Measurements from ENCODE around the gene HNRNPA3.
"Not testable (repeated sequence)": the region's sequence is repeated elsewhere in the genome, so short reads cannot be mapped to it uniquely, and the experiment has no call there.

The HNRNPA3 gene

DNA sequence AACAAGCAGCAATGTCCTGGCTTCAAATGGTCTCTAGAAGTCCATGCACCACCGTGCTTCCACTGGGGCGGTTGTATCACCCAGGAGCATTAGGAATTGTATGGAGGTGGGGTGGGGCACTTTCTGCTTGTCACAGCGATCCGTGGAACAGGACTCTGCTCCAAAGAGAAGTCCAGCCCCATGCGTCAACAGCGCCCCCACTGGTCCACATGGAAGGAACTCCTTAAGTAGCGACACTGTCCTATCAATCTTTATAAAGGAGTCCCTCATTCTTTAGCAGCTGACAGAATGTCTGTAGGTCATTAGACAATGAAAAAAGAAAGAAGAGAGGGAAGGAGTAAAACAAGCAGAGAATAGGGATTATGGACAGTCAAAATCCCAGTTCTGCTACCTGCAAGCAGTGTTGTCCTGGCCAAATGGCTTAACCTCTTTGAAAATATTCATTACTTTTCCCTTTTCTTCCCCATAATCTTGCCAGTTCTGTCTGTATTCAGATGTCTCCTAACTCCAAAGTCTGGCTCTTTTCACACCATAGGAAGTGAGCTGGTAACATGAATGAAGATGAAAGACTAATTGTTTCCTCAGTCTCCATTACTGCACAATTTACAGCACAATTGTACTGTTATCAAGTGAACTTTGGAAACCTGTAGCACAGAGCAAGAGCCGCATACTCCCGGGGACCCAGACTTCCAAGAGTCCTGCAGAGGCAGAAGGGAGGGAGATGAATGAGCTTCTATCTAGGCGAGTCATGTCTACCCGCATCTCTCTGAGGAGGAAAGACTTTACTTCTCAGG is 42.0 kb downstream of the HNRNPA3 start:
- DNase-seq (ENCODE audit: low read depth, low spot score) = peak; percentile 60

GRCh38 chr2:177255227-177255601 is 42.6 kb downstream of the HNRNPA3 start:
- DNase-seq (ENCODE audit: low read depth, low spot score) = no peak

GRCh38 chr2:177256026-177256425 is 43.4 kb downstream of the HNRNPA3 start:
- no peak for DNase-seq (ENCODE audit: low read depth, low spot score)

GRCh38 chr2:177256695-177257094 is 44.1 kb downstream of the HNRNPA3 start:
- DNase-seq (ENCODE audit: low read depth, low spot score) = no peak

DNA sequence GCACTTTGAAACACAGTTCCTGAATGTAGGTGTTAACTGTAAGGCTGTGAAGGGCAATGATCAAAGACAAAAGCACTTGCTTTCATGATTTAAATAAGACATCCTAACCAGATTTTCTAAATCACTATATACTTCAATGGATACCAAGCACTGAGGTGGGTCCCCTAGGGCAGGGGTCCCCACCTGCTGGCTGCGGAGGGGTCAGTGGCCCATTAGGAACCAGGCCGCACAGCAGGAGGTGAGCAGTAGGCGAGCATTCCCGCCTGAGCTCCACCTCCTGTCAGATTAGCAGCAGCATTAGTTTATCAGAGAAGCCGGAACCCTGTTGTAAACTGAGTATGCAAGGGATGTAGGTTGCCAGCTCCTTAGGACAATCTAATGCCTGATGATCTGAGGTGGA is 44.9 kb downstream of the HNRNPA3 start:
- DNase-seq (ENCODE audit: low read depth, low spot score) = no peak

DNA sequence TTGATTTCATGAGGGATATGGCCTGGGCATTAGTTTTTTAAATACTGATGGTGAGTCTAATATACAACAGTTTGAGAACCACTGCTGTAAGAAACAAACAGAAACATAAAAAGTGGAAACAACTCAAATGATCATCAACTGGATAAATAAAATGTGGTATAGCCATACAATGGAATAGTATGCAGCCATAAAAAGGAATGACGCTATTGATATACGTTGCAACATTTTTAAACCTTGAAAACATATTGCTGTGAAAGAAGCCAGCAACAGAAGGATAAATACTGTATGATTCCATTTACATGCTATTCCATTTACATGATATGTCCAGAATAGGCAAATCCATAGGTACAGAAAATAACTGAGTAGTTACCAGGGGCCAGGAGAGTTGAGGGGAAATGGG is 45.5 kb downstream of the HNRNPA3 start:
- no peak for DNase-seq (ENCODE audit: low read depth, low spot score)

DNA sequence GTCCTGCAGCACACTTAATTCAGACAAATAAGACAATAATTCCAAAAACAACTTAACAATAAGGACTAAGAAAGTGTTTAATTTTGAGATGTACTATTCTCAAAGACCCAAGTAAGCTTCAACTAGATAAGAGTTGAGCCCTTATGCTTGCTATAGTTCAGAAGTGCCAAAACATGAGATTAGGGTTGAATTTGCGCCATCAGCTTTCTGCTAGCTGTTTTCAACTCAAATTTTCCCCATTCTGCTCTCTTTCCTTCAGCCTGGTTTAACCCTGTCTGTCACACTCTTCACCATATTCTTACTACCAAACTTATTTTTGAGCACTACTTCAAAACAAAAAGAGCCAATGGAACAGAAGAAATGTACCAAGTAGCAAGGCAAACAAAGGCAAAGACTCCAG is 47.8 kb downstream of the HNRNPA3 start:
- no peak for DNase-seq (ENCODE audit: low read depth, low spot score)

DNA sequence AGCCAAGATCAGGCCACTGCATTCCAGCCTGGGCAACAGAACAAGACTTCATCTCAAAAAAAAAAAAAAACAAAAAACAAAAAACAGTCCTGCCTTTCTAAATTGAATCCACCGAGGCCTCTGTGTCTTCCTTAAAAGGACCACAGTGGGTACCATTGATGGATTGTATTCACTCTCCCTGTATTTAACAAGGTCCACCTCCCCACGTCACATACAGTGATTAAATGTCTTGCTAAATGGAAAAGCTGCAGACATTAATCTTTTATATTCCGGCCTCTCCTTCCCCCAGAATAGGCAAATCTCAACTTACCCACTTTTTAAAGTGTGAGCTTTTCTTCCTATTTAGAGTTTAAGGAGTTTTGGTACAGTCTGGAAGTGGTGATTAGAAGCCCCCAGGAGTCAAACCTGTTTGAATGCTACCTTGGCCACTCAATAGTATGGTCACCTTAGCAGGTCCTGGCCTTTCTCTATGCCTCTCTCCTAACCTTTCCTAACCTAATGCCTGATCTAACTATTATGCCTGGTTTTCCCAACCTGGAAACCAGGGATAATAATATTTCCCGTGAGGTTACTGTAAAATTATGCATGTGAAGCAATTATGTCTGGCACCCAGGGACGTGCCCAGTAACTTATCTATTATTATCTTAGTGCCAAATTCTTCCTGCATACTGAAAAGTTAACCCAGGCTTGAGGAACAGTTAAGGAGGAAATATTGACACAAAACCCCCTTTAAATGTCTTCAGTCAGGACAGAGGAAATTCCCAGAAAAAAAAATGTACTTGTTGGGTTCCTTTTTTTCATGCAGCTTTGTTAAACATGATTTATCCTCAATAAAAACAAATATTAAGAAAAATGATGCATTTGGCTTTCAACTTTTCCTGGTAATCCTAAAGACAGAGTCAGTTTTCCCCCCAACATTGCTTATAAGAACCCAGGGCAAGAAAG is 48.8 kb downstream of the HNRNPA3 start:
- DNase-seq (ENCODE audit: low read depth, low spot score) = no peak

GRCh38 chr2:177262092-177262491 is 49.5 kb downstream of the HNRNPA3 start:
- no peak for DNase-seq (ENCODE audit: low read depth, low spot score)

DNA sequence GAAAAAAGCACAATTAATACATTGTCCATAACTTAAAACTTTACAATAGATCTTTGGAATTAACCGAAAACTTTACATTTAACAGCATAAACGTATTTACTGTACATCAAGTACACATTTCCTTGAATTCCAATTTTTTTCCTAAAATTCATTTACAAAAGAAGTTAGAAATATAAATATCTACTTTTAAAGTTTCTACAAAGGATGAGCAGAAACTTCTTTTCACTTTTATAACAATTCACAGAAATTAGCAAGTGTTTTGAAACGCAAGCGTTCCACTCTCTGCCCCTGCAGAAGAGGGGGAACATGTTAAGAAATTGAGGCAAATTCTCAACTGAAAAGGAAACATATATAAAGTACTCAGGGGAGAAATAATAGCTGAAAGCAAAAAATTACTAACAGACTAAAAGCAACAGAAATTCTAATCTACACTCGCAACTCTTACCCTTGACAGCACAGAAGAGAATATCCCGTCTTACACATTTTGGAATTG is 50.4 kb downstream of the HNRNPA3 start:
- no peak for DNase-seq (ENCODE audit: low read depth, low spot score)

DNA sequence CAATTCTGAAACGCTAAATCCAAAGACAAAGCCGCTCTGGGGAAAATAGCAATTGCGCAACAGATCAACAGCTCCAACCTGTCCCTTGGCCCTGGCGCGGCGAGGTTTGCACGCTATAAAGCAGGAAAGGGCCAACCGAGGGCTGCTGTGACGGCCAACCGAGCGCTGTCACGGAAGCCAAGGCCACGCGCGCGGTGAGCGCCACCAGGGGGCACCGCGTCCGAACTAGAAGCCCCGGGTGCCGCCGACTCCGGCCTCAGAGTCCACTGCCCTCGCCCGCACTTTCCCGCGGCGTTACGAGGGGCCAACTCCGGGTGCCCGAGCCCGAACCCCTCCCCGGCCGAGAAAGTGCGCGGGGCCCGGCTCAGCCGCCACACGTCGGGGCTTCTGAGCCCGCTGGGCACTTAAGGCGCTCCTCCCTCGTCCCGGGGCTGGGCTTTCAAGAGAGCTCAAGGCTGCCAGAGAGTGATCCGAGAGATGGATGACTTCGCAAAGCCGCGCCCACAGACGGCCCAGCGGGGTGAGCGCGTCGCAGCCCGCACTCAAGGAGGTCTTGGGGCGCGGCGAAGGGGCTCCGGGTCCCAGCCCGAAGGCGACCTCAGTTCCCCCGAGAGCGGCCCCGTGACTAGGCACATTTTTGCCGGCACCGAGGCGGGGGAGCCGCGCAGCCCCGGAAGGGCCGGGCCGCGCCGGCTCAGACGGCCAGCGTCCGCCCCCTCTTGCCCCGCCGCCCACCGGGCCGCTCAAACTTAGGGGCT is 51.0 kb downstream of the HNRNPA3 start:
- DNase-seq (ENCODE audit: low read depth, low spot score) = peak; percentile 96

- peak; percentile 51 for DNase-seq (ENCODE audit: low read depth, low spot score)
Measured at GRCh38 chr2:177264209-177264692, 51.7 kb downstream of the HNRNPA3 start.

DNA sequence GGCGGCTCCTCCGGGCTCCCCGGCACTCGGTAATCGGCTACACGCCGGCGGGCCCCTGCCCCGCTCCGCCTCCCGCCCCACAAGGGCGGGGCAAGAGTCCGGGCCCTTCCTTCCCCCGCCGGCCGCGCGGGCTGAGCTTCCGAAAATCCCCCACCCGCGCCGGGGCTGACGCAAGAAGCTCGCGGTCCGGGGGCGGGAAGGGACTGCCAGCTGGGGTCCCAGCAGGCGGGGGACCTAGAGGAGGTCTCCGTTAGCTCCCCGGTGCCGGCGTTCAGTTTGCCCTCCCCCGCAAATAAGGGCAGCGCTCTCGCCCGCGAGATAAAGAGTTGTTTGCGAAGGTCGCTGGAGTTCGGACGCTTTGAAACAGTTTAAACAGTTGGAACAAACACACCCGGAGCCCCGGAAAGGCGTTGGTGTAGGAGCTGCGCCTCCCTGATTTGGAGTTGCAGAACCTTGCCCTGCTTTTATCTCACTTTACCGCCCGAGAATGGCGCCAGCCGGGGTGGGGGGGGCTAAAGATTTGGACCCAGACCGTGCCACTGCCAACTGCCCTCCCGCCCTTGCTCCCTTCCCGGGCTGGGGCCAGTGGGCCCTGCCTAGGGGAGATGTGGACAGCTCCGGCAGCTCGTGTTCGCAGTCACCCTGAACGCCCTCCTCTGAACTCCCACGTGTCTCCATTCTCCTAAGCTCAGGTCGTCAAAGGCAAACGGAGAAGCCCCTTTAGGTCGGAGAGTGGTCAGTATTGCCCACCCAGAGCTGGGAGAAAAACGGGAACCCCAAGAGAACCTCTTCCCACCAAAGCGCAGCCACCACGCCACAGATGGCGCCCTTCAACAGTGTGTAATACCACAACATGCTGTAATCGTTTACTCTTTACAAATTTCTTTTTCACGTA is 52.3 kb downstream of the HNRNPA3 start, which contains the start of gene NFE2L2:
Gene NFE2L2 (minus strand): TSS at position 35 of the 895 bp plus-strand sequence. CDS start 151 bp downstream, outside the sequence.
- DNase-seq (ENCODE audit: low read depth, low spot score) = peak; percentile 80

DNA sequence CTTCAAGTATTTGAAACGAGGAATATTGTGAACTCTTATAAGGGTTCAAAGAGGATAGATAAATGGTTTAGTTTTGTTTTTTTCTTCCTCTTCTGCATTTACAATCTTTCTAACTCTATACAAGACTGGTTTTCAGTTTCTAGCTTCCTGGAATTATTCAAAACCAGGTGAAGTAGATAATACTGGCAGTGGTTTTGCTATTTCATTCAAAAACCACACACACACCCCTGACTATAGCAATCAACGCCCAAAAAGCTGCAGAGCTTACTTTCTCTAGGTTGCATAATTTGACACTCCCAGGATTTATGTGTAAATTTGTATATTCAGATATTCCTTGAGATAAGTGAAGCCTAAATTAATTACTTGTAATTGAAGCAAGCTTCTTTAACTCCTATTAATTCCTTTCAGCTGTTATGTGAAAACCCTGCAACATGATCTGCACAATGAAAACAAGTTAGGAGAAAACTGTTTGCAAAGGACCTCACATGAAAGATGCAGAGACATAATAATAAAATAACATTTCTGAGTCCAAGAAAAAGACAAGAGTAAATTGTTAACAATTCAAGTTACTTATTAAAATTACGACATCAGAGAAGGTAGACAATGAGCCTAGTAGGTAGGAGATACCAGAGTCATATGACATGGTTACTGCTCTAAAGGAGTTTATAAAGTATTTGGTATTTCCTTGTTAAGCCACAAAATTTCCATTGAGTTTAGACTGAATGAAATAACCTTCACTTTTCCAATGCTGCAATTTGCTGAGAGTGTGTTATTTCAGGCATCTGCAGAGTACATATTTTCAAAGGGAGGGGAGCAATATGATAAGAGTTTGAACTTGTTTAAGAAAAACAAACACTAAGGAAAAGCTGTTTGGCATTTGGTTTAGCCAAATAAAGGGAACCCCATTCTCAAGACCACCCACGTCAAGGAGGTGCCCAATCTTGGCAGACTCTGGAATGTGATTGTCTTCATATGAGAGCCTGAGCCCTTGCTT is 53.5 kb downstream of the HNRNPA3 start:
- DNase-seq (ENCODE audit: low read depth, low spot score) = no peak

DNA sequence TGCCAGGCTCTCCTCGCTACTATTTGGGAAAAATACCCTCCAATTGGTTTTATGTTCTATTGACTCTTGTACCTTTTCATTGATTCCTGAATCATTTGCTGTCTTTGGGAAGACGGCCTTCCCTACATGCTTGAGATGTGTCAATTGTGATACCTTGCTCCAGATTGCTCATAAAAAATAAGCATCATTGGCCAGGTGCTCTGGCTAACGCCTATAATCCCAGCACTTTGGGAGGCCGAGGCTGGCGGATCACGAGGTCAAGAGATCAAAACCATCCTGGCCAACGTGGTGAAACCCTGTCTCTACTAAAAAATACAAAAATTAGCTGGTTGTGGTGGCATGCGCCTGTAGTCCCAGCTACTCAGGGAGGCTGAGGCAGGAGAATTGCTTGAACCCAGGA is 54.4 kb downstream of the HNRNPA3 start:
- not testable (repeated sequence) for DNase-seq (ENCODE audit: low read depth, low spot score)

DNA sequence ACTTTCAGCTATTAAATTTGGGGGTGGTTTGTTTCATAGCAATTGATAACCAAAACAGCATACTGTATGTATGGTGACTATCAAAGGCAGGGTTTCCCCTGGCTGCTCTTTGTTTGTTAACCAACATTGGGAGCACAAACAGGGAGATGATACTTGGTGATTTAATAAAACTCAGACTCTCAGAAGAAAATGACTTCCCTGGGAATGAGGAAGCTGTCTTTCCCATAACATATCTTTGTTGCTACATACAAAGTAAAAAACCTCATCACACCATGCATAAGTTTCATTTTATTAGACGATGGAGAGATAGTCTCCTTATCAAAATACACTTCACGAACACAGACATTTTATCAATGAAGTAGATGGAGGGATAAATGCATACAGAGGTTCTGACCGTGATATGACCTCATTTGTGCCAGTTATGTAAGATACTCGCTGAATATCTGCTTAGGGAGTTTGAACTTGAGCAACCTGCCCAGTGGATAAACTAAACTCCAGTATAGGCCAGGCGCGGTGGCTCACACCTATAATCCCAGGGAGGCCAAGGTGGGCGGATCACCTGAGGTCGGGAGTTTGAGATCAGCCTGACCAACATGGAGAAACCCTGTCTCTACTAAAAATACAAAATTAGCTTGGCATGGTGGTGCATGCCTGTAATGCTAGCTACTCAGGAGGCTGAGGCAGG is 55.7 kb downstream of the HNRNPA3 start:
- DNase-seq (ENCODE audit: low read depth, low spot score) = no peak

GRCh38 chr2:177268901-177269300 is 56.3 kb downstream of the HNRNPA3 start:
- no peak for DNase-seq (ENCODE audit: low read depth, low spot score)

DNA sequence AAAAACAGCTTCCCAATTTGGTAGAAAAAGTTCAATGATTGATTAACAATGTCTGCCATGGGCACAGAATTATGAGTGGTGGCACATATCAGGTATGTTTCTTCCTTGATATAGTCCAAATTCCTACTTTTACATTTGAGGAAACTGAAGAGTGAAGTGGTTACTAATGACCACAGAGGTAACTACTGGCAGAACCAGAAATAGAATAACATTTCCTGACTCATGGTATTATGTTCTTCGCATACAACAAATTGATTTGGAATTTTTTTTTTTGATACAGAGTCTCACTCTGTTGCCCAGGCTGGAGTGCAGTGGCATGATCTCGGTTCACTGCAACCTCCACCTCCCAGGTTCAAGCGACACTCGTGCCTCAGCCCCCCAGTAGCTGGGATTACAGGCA is 57.9 kb downstream of the HNRNPA3 start:
- DNase-seq (ENCODE audit: low read depth, low spot score) = no peak

All from ELF-1 (cell line).